C1 segment of cervical spinal cord (tissue), 14 donors: ENCODE results near the gene AQR.
A peak's percentile ranks its signal among the peaks of the same experiment; 100 is the strongest.
"Not testable (repeated sequence)": the region's sequence is repeated elsewhere in the genome, so short reads cannot be mapped to it uniquely, and the experiment has no call there.

ENCODE experiments used
- DNase-seq, 14 donors: peaks; one replicate each; lab custom pipeline; 2025; lab: John Stamatoyannopoulos, UW

Gene AQR

GRCh38 chr15:34969340-34970097 lies at the start of gene AQR:
Gene AQR, minus strand, starts transcription at chr15:34969742. Its CDS starts 129 bp downstream, at chr15:34969613.
- DNase-seq = peak; percentile 32 to 96 (median 90)

- peak in 1 of 14 donors; percentile 2 for DNase-seq
Measured at GRCh38 chr15:35014241-35014640, 44.7 kb upstream of the AQR start.

GRCh38 chr15:35013370-35013769 lies 43.8 kb upstream of the AQR start:
- no peak for DNase-seq

GRCh38 chr15:35007397-35007796 lies 37.9 kb upstream of the AQR start:
- no peak for DNase-seq

GRCh38 chr15:35005933-35006332 lies 36.4 kb upstream of the AQR start:
- no peak for DNase-seq

- no peak for DNase-seq
Measured at GRCh38 chr15:35003928-35004327, 34.4 kb upstream of the AQR start.

GRCh38 chr15:35000511-35000910 lies 31.0 kb upstream of the AQR start:
- no peak for DNase-seq

DNA sequence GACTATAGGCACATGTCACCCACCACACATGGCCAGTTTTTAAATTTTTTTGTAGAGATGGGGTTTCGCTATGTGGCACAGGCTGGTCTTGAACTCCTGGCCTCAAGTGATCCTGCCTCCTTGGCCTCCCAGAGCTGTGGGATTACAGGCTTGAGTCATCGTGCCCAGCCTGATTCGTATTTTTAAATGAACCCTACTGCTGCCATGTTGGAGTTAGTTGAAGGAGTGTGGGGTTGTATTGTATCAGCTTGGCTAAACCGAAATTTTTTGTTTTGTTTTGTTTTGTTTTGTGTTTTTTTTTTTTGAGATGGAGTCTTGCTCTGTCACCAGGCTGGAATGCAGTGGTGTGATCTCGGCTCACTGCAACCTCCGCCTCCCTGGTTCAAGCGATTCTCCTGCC lies 30.4 kb upstream of the AQR start:
- DNase-seq = no peak

DNA sequence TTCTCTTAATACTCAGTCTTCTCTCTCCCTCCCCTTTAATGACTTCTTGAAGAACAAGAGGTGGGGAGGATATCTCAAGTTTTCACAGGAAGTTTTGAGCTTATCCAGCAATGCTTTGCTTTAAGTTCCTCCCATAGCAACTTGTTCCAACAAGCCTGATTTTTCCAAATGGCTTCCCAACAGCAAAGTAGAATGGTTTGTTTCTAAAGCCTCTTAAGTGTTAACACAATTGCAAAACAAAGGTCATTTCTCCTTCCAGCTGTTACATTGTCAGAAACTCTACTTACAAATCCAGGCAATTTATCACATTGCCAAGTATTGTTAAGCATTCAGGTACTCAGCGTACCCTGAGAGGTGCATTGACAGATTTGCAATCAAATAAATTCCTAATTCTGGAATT lies 25.4 kb upstream of the AQR start:
- DNase-seq = no peak

GRCh38 chr15:34993877-34994276 lies 24.3 kb upstream of the AQR start:
- no peak for DNase-seq

- DNase-seq = no peak
Measured at GRCh38 chr15:34993412-34993811, 23.9 kb upstream of the AQR start.

GRCh38 chr15:34988027-34988902 lies 18.7 kb upstream of the AQR start, which contains the start of gene ZNF770:
Gene ZNF770, minus strand, starts transcription at chr15:34988287. Its CDS starts 4,853 bp downstream, at chr15:34983434.
- peak; percentile 33 to 94 (median 76) for DNase-seq

GRCh38 chr15:34987609-34988026 lies 18.1 kb upstream of the AQR start:
- DNase-seq = peak in 3 of 14 donors; percentile 40 to 57 (median 43)

DNA sequence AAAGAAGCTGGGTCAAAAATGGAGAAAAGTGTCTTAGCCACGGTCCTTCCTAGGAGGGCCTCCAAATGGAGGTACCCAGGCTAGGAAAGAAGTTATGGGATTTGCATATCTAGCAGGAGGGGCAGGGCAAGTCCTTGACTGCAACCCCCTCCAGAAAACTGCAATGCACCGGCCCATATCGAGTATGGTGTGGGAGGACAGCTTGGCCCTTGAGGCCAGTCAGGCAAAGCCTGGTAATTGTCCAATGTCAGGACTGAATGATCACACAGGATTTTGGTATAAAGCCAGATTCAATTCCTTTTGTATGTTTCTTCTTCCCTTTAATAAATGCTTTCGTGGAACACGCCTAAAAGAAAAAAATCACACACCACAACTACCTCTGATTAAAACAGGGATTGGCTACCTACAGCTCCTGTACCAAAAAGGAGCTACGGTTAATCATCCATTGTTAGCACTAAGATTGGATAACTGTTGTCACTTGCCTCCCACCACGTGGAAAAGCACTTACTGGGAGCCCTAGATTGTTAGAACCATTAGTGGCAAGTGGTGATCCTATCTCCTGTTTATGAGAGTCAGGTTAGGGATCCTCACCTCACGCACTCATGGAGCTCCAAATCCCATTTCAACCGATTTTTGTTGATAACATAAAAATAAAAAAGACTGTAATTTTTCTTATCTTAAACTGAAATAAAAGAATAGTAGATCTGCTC lies 17.4 kb upstream of the AQR start:
- no peak for DNase-seq

DNA sequence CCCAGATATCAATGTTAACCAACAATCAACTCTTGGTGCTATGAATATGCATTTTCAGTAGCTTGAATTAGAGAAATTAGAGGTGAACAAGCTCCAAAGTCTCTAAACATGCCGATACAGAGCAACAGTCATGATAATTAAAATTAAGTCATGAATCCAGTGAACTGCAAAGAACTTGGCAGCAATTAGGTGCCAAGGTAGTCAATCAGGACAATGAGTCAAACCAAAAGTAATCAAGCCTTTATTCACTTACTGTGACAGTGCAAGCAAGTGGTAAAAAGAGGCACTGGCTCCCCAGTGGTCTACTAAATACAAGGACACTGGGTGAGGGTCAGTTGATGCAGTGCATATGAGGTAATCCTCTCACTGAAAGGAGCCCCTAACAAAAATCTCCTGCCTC lies 16.8 kb upstream of the AQR start:
- DNase-seq = no peak

DNA sequence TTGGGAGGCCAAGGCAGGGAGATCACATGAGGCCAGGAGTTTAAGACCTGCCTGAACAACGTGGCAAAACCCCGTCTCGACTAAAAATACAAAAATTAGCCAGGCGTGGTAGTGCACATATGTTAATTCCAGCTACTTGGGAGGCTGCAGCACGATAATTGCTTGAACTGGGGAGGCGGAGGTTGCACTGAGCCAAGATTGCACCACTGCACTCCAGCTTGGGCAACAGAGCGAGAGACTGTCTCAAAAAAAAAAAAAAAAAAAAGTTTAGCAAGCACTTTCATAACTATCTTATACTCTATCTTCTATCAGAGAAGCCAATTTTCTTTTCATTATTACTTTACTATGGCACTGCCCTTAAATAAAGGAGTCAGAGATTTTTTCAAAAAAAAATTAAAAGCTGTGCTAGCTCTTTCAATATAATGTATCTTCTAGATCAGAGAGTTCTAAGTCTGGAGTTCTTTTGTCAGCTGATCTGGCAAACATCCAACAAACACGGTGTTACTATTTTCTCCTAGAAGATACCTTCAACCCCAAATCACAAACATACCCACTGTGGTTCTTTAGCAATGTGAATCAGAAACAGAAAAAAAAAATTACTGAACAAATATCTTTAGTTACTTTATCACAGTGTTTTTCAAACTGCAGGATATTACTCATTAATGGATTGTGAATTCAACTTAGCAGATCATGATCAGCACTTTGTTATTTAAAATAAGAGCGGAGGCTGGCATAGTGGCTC lies 15.5 kb upstream of the AQR start:
- no peak for DNase-seq

DNA sequence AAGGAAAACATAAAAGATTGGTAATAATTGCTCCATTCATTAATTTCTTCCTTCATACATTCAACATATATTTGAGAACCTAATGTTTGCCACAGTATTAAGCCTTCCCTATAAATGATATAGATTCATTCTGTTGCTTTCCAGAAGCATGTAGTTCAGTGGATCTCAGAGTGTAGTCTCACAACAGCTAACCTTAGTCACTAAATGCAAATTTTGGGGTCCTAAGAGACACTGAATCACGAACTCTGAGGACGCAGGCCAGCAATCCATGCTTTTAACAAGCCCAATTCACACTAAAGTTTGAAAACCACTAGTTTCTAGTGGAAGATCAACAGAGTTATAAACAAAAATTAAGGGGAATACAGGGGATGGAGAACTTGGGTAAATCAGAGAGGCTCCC lies 7.2 kb upstream of the AQR start:
- no peak for DNase-seq

- no peak for DNase-seq
Measured at GRCh38 chr15:34976073-34976472, 6.5 kb upstream of the AQR start.

DNA sequence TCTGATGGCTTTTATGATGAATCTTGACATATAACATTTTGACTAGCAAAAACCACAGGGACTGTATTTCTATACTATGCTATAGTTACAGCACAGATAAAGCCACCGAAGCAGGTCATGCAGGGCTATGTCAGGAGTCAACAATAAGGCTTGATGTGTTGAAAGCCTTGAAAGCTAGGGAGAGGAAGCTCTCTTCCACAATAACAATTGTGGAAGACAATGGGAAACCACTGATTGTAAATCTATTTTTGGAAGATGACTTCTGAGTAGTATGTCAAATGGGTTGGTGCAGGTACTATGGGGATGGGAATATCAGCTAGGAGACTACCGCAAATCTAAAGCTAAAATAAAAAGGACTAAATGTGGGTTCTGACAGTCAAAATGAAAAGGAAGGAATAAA lies 4.0 kb upstream of the AQR start:
- DNase-seq = no peak

- not testable (repeated sequence) for DNase-seq
Measured at GRCh38 chr15:34970098-34970643, 629 bp upstream of the AQR start.

GRCh38 chr15:34964277-34964676 lies 5.3 kb downstream of the AQR start:
- DNase-seq = no peak
